GM23338 (cell line): Measurements from ENCODE around the gene HTR4. TPM values are rescaled to one million over a fixed set of nuclear protein-coding genes. Genes with fewer than 3 reads are reported as not detected.

Source experiments
- ATAC-seq: fragments of 200-7000 bp; cut with Tn5 transposase; 3 replicates; pipeline ENCODE4 v1.9.1; 2020
- DNase-seq: peaks from one replicate; pipeline ENCODE4 v3.0.0-alpha.2; 2015; ENCODE audit warnings: low spot score
- H2AFZ ChIP-seq: fragments of 200-600 bp; sonication (generic); 2 replicates; pipeline ENCODE4 v1.8.0; 2016; ENCODE audit warnings: antibody characterized with exemption, mild to moderate bottlenecking, moderate library complexity
- H3F3A ChIP-seq: fragments of 200-600 bp; sonication (generic); replicated peaks from 2 replicates; pipeline ENCODE4 v1.8.0; 2017; ENCODE audit warnings: antibody characterized with exemption, mixed run types, low read depth
- H3K27ac ChIP-seq: fragments of 200-600 bp; sonication (generic); 2 replicates; pipeline ENCODE4 v1.6.1; 2016; ENCODE audit warnings: low read depth
- H3K27me3 ChIP-seq: fragments of 200-600 bp; sonication (generic); 2 replicates; pipeline ENCODE4 v1.8.0; 2016; ENCODE audit warnings: mild to moderate bottlenecking, mixed run types, moderate library complexity; ENCODE audit not compliant: insufficient read depth
- H3K36me3 ChIP-seq: fragments of 200-600 bp; sonication (generic); 2 replicates; pipeline ENCODE4 v1.8.0; 2016; ENCODE audit warnings: mild to moderate bottlenecking; ENCODE audit not compliant: insufficient read depth
- H3K4me1 ChIP-seq: fragments of 200-600 bp; sonication (generic); 2 replicates; pipeline ENCODE4 v1.8.0; 2016; ENCODE audit warnings: mild to moderate bottlenecking, moderate library complexity; ENCODE audit not compliant: insufficient read depth
- H3K4me2 ChIP-seq: fragments of 200-600 bp; sonication (generic); 2 replicates; pipeline ENCODE4 v1.7.1; 2017; ENCODE audit warnings: mixed run types
- H3K4me3 ChIP-seq: fragments of 200-600 bp; sonication (generic); 2 replicates; pipeline ENCODE4 v1.6.1; 2016; ENCODE audit warnings: mixed run types
- H3K79me2 ChIP-seq: fragments of 200-600 bp; sonication (generic); replicated peaks from 2 replicates; pipeline ENCODE4 v1.8.0; 2017; ENCODE audit warnings: mild to moderate bottlenecking; ENCODE audit not compliant: insufficient read depth
- H3K9me2 ChIP-seq: fragments of 200-600 bp; sonication (generic); 2 replicates; pipeline ENCODE4 v1.8.0; 2017; ENCODE audit not compliant: insufficient read depth
- H4K20me1 ChIP-seq: fragments of 200-600 bp; sonication (generic); replicated peaks from 2 replicates; pipeline ENCODE4 v1.8.0; 2017; ENCODE audit warnings: mild to moderate bottlenecking; ENCODE audit not compliant: insufficient read depth
- H3K27ac Mint-ChIP-seq: 2 replicates; pipeline ENCODE4 v1.8.0; 2020; ENCODE audit warnings: inconsistent platforms, mild to moderate bottlenecking, moderate library complexity, mixed read lengths
- H3K27me3 Mint-ChIP-seq: 3 replicates; pipeline ENCODE4 v1.8.0; 2022; ENCODE audit warnings: low read depth, mild to moderate bottlenecking, moderate library complexity, mixed read lengths, inconsistent platforms; ENCODE audit not compliant: insufficient read depth, poor library complexity
- H3K36me3 Mint-ChIP-seq: 3 replicates; pipeline ENCODE4 v1.8.0; 2021; ENCODE audit warnings: low read depth, mild to moderate bottlenecking, inconsistent platforms, moderate library complexity, mixed read lengths
- H3K4me1 Mint-ChIP-seq: 3 replicates; pipeline ENCODE4 v1.8.0; 2020; ENCODE audit warnings: mild to moderate bottlenecking, inconsistent platforms, mixed read lengths
- H3K4me3 Mint-ChIP-seq: 3 replicates; pipeline ENCODE4 v1.8.0; 2021; ENCODE audit warnings: moderate library complexity, mild to moderate bottlenecking, inconsistent platforms, mixed read lengths
- H3K9me3 Mint-ChIP-seq: 3 replicates; pipeline ENCODE4 v1.8.0; 2020; ENCODE audit warnings: moderate library complexity, mild to moderate bottlenecking, inconsistent platforms, mixed read lengths
- CREB1 ChIP-seq: fragments of 250-450 bp; sonication (Bioruptor Pico); IDR thresholded peaks from 2 replicates; pipeline ENCODE4 v1.5.0; 2020; ENCODE audit warnings: low read depth, mild to moderate bottlenecking, moderate library complexity
- POLR2AphosphoS5 ChIP-seq: IDR thresholded peaks from 2 replicates; pipeline ENCODE4 v1.6.1; 2016; ENCODE audit warnings: antibody characterized with exemption, low read depth
- STAT1 ChIP-seq: IDR thresholded peaks from one replicate; pipeline ENCODE4 v1.6.1; 2016; ENCODE audit warnings: antibody characterized with exemption; ENCODE audit not compliant: unreplicated experiment
- ZNF114 ChIP-seq: fragments of 250-450 bp; sonication (Bioruptor Pico); IDR thresholded peaks from 2 replicates; pipeline ENCODE4 v1.5.0; 2020; ENCODE audit warnings: mild to moderate bottlenecking, moderate library complexity
- polyA plus RNA-seq: library from polyadenylated mRNA; unstranded; fragments of >200 nt; fragmentation: Nextera tagmentation; extraction: Ambion mirVana; gene quantifications from 2 replicates; pipeline ENCODE4 v1.2.1, GENCODE V29; 2016
- total RNA-seq: library from RNA; depleted of rRNA; stranded (reverse); fragments of >200 nt; shearing (Covaris generic); gene quantifications from 2 replicates; pipeline ENCODE4 v1.2.3, GENCODE V29; 2014
- TF ChIP-seq, protein P1 (sequence below): fragments of 250-450 bp; sonication (Bioruptor Pico); IDR thresholded peaks from 2 replicates; pipeline ENCODE4 v1.5.0; 2020; ENCODE audit warnings: mild to moderate bottlenecking, moderate library complexity
- TF ChIP-seq, protein P2 (sequence below): IDR thresholded peaks from one replicate; pipeline ENCODE4 v1.6.1; 2018; ENCODE audit warnings: antibody characterized with exemption; ENCODE audit not compliant: unreplicated experiment

Gene HTR4
- total and polyA plus RNA-seq, 2 experiments from 2014 or later: 0.10 TPM; not detected in 1

DNA sequence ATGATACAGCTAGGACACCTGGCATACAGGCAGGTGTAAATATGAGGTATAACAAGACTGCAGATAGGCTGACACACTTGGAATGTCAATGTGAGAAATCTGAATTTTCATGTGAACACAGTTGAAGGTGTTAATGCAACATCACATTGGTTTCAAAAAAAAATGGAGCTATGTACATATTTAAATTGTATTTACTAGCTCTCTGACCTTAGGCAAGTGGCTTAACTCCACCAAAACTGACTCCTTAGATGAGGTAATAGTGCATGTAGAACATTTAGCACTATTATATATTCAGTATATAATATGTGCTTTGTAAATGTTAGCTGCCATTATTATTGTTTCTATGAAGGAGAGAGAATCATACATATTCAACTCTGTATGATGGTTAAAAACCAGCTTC lies 48.0 kb downstream of the HTR4 start (continued):
- TF ChIP-seq, protein P1, sequence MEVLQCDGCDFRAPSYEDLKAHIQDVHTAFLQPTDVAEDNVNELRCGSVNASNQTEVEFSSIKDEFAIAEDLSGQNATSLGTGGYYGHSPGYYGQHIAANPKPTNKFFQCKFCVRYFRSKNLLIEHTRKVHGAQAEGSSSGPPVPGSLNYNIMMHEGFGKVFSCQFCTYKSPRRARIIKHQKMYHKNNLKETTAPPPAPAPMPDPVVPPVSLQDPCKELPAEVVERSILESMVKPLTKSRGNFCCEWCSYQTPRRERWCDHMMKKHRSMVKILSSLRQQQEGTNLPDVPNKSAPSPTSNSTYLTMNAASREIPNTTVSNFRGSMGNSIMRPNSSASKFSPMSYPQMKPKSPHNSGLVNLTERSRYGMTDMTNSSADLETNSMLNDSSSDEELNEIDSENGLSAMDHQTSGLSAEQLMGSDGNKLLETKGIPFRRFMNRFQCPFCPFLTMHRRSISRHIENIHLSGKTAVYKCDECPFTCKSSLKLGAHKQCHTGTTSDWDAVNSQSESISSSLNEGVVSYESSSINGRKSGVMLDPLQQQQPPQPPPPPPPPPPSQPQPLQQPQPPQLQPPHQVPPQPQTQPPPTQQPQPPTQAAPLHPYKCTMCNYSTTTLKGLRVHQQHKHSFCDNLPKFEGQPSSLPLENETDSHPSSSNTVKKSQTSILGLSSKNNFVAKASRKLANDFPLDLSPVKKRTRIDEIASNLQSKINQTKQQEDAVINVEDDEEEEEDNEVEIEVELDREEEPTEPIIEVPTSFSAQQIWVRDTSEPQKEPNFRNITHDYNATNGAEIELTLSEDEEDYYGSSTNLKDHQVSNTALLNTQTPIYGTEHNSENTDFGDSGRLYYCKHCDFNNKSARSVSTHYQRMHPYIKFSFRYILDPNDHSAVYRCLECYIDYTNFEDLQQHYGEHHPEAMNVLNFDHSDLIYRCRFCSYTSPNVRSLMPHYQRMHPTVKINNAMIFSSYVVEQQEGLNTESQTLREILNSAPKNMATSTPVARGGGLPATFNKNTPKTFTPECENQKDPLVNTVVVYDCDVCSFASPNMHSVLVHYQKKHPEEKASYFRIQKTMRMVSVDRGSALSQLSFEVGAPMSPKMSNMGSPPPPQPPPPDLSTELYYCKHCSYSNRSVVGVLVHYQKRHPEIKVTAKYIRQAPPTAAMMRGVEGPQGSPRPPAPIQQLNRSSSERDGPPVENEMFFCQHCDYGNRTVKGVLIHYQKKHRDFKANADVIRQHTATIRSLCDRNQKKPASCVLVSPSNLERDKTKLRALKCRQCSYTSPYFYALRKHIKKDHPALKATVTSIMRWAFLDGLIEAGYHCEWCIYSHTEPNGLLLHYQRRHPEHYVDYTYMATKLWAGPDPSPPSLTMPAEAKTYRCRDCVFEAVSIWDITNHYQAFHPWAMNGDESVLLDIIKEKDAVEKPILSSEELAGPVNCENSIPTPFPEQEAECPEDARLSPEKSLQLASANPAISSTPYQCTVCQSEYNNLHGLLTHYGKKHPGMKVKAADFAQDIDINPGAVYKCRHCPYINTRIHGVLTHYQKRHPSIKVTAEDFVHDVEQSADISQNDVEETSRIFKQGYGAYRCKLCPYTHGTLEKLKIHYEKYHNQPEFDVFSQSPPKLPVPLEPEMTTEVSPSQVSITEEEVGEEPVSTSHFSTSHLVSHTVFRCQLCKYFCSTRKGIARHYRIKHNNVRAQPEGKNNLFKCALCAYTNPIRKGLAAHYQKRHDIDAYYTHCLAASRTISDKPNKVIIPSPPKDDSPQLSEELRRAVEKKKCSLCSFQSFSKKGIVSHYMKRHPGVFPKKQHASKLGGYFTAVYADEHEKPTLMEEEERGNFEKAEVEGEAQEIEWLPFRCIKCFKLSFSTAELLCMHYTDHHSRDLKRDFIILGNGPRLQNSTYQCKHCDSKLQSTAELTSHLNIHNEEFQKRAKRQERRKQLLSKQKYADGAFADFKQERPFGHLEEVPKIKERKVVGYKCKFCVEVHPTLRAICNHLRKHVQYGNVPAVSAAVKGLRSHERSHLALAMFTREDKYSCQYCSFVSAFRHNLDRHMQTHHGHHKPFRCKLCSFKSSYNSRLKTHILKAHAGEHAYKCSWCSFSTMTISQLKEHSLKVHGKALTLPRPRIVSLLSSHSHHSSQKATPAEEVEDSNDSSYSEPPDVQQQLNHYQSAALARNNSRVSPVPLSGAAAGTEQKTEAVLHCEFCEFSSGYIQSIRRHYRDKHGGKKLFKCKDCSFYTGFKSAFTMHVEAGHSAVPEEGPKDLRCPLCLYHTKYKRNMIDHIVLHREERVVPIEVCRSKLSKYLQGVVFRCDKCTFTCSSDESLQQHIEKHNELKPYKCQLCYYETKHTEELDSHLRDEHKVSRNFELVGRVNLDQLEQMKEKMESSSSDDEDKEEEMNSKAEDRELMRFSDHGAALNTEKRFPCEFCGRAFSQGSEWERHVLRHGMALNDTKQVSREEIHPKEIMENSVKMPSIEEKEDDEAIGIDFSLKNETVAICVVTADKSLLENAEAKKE: no peak
- TF ChIP-seq, protein P2, sequence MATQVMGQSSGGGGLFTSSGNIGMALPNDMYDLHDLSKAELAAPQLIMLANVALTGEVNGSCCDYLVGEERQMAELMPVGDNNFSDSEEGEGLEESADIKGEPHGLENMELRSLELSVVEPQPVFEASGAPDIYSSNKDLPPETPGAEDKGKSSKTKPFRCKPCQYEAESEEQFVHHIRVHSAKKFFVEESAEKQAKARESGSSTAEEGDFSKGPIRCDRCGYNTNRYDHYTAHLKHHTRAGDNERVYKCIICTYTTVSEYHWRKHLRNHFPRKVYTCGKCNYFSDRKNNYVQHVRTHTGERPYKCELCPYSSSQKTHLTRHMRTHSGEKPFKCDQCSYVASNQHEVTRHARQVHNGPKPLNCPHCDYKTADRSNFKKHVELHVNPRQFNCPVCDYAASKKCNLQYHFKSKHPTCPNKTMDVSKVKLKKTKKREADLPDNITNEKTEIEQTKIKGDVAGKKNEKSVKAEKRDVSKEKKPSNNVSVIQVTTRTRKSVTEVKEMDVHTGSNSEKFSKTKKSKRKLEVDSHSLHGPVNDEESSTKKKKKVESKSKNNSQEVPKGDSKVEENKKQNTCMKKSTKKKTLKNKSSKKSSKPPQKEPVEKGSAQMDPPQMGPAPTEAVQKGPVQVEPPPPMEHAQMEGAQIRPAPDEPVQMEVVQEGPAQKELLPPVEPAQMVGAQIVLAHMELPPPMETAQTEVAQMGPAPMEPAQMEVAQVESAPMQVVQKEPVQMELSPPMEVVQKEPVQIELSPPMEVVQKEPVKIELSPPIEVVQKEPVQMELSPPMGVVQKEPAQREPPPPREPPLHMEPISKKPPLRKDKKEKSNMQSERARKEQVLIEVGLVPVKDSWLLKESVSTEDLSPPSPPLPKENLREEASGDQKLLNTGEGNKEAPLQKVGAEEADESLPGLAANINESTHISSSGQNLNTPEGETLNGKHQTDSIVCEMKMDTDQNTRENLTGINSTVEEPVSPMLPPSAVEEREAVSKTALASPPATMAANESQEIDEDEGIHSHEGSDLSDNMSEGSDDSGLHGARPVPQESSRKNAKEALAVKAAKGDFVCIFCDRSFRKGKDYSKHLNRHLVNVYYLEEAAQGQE: no peak
- no peak for TF ChIP-seq POLR2AphosphoS5
- TF ChIP-seq STAT1: no peak
- no peak for TF ChIP-seq CREB1 (CRISPR knock-in tag)
- TF ChIP-seq ZNF114 (CRISPR knock-in tag): no peak

DNA sequence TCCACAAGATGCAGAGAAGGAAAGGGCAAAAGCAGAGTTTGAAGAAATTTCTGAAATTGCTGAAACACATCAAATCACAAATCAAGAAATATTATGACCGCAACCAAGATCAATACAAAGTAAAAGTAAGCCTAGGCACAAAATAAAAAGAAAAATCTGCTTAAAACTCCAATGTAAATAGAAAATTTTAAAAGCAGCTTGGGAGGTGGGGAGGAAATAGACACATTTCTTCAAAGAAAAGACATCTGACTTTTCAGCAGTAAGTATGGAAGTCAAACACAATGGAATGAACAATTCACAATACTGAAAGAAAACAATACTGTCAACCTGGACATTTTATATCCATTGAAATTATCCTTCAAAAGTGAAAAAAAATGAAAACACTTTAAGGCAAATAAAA lies 55.1 kb downstream of the HTR4 start:
- Histone ChIP-seq H3K27me3 (no peaks in the 10 kb centered on the region), H3F3A (no peaks in the 10 kb centered on the region), H3K9me2 (0 out of 2 replicates have a peak, but pooled peaks cover 4% of the 10 kb centered on the region), H3K27ac (no peak overlapping the region), H3K36me3 (0 out of 2 replicates have a peak, but pooled peaks cover 3% of the 10 kb centered on the region), H4K20me1 (no peaks in the 10 kb centered on the region), H3K79me2 (no peaks in the 10 kb centered on the region), H3K4me3 (no peak overlapping the region), H2AFZ (no peak overlapping the region), H3K4me1 (no peaks in the 10 kb centered on the region), H3K4me2 (no peak overlapping the region)
- no peak overlapping the region for H3K27ac Mint-ChIP-seq
- H3K27me3 Mint-ChIP-seq: no peaks in the 10 kb centered on the region
- no peaks in the 10 kb centered on the region for H3K4me1 Mint-ChIP-seq
- peaks cover 9% of the 10 kb centered on the region; the same call in 1 of the 3 replicates for H3K36me3 Mint-ChIP-seq
- ATAC-seq (no peak), DNase-seq (no peak)
- peaks cover 11% of the 10 kb centered on the region; the same call in 2 of the 3 replicates for H3K9me3 Mint-ChIP-seq
- H3K4me3 Mint-ChIP-seq: no peak overlapping the region
- TF ChIP-seq, protein P1: no peak
